T-helper 1 cell treated with Interleukin-12 subunit alpha and Interleukin-12 subunit beta and Interleukin-4 antibody, amounts not matched to agents 30 ng/mL and 1 ng/mL, for 36 hours (primary cell): Measurements from ENCODE around the gene CAPN15. TPM values are rescaled to one million over a fixed set of nuclear protein-coding genes. Genes with fewer than 3 reads are reported as not detected.

ENCODE experiments used
- total RNA-seq: library from RNA; stranded (reverse); gene quantifications from 2 replicates; pipeline ENCODE4 v1.2.3, GENCODE V29; 2022

CAPN15 gene
- total RNA-seq, 1 donor from 2014 or later, result 86.5 TPM

Other genes starting within 250 kb of the CAPN15 start
- gene ARHGDIG, start 247.1 kb upstream of the CAPN15 start, total RNA-seq, result not detected in 2 replicates
- gene PDIA2, start 244.5 kb upstream of the CAPN15 start, total RNA-seq, result not detected in 2 replicates
- gene AXIN1, start 175.0 kb upstream of the CAPN15 start, total RNA-seq, result 22.3 and 23.4 TPM in 2 replicates
- 82.9 and 92.7 TPM in 2 replicates for gene MRPL28, start 157.2 kb upstream of the CAPN15 start, total RNA-seq
- gene PGAP6, start 145.7 kb upstream of the CAPN15 start, total RNA-seq, result 37.9 and 38.2 TPM in 2 replicates
- 45.0 and 49.4 TPM in 2 replicates for gene NME4, start 130.5 kb upstream of the CAPN15 start, total RNA-seq
- gene DECR2, start 125.8 kb upstream of the CAPN15 start, total RNA-seq, result 7.9 and 10.7 TPM in 2 replicates
- 35.2 and 38.5 TPM in 2 replicates for gene RAB11FIP3, start 102.1 kb upstream of the CAPN15 start, total RNA-seq
- gene PRR35, start 32.7 kb downstream of the CAPN15 start, total RNA-seq, result 0.10 TPM in 1 of 2 replicates, not detected in the other
- gene NHLRC4, start 39.3 kb downstream of the CAPN15 start, total RNA-seq, result 1.8 and 2.2 TPM in 2 replicates
- gene PIGQ, start 42.3 kb downstream of the CAPN15 start, total RNA-seq, result 45.5 and 49.8 TPM in 2 replicates
- 16.2 and 17.6 TPM in 2 replicates for gene RAB40C, start 62.4 kb downstream of the CAPN15 start, total RNA-seq
- gene WFIKKN1, start 103.3 kb downstream of the CAPN15 start, total RNA-seq, result 0.69 and 0.76 TPM in 2 replicates
- gene METTL26, start 108.6 kb downstream of the CAPN15 start, total RNA-seq, result 79.2 and 85.0 TPM in 2 replicates
- gene MCRIP2, start 114.1 kb downstream of the CAPN15 start, total RNA-seq, result 19.3 and 27.5 TPM in 2 replicates
- 52.9 and 53.6 TPM in 2 replicates for gene WDR90, start 121.7 kb downstream of the CAPN15 start, total RNA-seq
- gene RHOT2, start 140.4 kb downstream of the CAPN15 start, total RNA-seq, result 136 and 155 TPM in 2 replicates
- gene RHBDL1, start 148.0 kb downstream of the CAPN15 start, total RNA-seq, result 0.98 and 2.0 TPM in 2 replicates
- 73.9 and 81.6 TPM in 2 replicates for gene STUB1, start 152.7 kb downstream of the CAPN15 start, total RNA-seq
- 41.2 and 42.1 TPM in 2 replicates for gene JMJD8, start 156.6 kb downstream of the CAPN15 start, total RNA-seq
- gene WDR24, start 162.7 kb downstream of the CAPN15 start, total RNA-seq, result 18.0 and 18.5 TPM in 2 replicates
- 8.0 and 8.2 TPM in 2 replicates for gene FBXL16, start 178.1 kb downstream of the CAPN15 start, total RNA-seq
- 4.7 and 6.1 TPM in 2 replicates for gene METRN, start 187.4 kb downstream of the CAPN15 start, total RNA-seq
- 8.1 and 10.8 TPM in 2 replicates for gene ANTKMT, start 193.4 kb downstream of the CAPN15 start, total RNA-seq
- gene CCDC78, start 198.7 kb downstream of the CAPN15 start, total RNA-seq, result 1.7 and 2.4 TPM in 2 replicates
- 5.1 and 6.1 TPM in 2 replicates for gene HAGHL, start 199.4 kb downstream of the CAPN15 start, total RNA-seq
- gene CIAO3, start 213.3 kb downstream of the CAPN15 start, total RNA-seq, result 42.5 and 46.8 TPM in 2 replicates
- gene MSLN, start 233.0 kb downstream of the CAPN15 start, total RNA-seq, result not detected in 2 replicates